ENCODE data around the gene SH3GL3. TPM values are rescaled to one million over a fixed set of nuclear protein-coding genes. Genes with fewer than 3 reads are reported as not detected.

The SH3GL3 gene
- total RNA-seq, 6 experiments from 2014 or later, result not detected

DNA sequence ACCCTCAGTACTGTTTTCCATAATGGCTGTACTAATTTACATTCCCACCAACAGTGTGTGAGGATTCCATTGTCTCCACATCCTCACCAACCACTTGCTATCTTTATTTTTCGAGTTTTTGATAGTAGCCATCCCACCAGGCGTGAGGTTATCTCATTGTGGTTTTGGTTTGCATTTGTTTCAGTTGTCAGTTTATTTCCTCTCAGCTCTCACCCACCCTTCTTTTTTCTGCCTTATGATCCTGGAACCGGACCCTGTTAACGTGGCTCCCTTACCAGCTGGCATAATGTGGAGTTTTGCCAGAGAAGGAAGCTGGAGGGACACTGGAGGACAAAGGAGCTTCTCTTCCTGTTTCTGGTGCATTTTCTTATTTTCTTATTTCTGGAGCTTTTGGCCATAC, 25.1 kb upstream of the SH3GL3 start:
- TF ChIP-seq, protein P1, sequence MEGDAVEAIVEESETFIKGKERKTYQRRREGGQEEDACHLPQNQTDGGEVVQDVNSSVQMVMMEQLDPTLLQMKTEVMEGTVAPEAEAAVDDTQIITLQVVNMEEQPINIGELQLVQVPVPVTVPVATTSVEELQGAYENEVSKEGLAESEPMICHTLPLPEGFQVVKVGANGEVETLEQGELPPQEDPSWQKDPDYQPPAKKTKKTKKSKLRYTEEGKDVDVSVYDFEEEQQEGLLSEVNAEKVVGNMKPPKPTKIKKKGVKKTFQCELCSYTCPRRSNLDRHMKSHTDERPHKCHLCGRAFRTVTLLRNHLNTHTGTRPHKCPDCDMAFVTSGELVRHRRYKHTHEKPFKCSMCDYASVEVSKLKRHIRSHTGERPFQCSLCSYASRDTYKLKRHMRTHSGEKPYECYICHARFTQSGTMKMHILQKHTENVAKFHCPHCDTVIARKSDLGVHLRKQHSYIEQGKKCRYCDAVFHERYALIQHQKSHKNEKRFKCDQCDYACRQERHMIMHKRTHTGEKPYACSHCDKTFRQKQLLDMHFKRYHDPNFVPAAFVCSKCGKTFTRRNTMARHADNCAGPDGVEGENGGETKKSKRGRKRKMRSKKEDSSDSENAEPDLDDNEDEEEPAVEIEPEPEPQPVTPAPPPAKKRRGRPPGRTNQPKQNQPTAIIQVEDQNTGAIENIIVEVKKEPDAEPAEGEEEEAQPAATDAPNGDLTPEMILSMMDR (IDR thresholded peaks at IDR 0.05), result no peak
- H3K4me3 Mint-ChIP-seq, result no peak overlapping the region
- peaks cover 13% of the 10 kb centered on the region for H3K27me3 Mint-ChIP-seq (ENCODE audit: insufficient read depth)
- H3K4me1 Mint-ChIP-seq (ENCODE audit: low read depth), result no peaks in the 10 kb centered on the region
- no peak overlapping the region for H3K27ac Mint-ChIP-seq
- no peaks in the 10 kb centered on the region for H3K36me3 Mint-ChIP-seq (ENCODE audit: low read depth)
- no peak for DNase-seq
- H3K9me3 Mint-ChIP-seq, result no peaks in the 10 kb centered on the region

DNA sequence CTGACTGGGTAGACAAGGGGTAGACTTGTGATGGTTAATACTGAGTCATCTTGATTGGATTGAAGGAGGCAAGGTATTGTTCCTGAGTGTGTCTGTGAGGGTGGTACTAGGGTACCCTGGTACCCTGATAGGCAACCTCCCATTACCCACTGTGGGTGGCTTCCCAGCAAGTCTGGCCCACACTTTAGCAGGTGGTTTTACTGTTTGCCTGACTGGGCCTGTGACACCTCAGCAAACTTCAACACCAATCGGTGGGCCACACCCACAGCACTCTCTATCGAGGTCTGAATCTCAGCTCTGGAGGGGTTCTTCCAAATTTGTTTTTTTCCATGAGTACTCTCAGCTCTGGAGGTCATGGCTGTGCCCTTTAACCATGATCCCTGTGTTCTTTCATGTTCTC, 24.6 kb upstream of the SH3GL3 start:
- no peaks in the 10 kb centered on the region for H3K4me1 Mint-ChIP-seq (ENCODE audit: low read depth)
- H3K36me3 Mint-ChIP-seq (ENCODE audit: low read depth), result no peaks in the 10 kb centered on the region
- H3K9me3 Mint-ChIP-seq, result no peaks in the 10 kb centered on the region
- no peak overlapping the region for H3K27ac Mint-ChIP-seq
- no peak overlapping the region for H3K4me3 Mint-ChIP-seq
- H3K27me3 Mint-ChIP-seq (ENCODE audit: insufficient read depth), result peaks cover 15% of the 10 kb centered on the region
- DNase-seq, result no peak
- TF ChIP-seq, protein P1 (IDR thresholded peaks at IDR 0.05), result no peak

DNA sequence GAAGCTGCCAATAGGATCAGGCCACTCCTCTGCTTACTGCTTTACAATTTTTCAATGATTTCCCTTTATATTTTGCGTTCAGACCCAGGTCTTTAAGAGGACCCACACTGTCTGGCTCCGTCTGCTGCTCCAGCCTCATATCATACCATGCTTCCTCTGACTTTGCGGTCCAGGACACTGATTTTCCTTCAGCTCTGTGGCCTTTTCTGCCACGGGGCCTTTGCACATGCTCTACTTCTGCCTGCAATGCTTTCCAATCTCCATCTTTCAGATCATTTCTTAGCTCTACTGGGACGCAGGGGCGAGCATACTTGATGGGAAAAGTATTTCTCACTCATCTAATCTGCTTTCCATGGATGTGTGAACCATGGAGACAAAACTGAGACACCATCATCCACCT, 23.0 kb upstream of the SH3GL3 start:
- Mint-ChIP-seq H3K27me3 (ENCODE audit: insufficient read depth) (peaks cover 15% of the 10 kb centered on the region), H3K9me3 (no peaks in the 10 kb centered on the region), H3K27ac (no peak overlapping the region), H3K36me3 (ENCODE audit: low read depth) (no peaks in the 10 kb centered on the region), H3K4me3 (no peak overlapping the region), H3K4me1 (ENCODE audit: low read depth) (no peaks in the 10 kb centered on the region)
- DNase-seq, result no peak
- TF ChIP-seq, protein P1 (IDR thresholded peaks at IDR 0.05), result no peak

DNA sequence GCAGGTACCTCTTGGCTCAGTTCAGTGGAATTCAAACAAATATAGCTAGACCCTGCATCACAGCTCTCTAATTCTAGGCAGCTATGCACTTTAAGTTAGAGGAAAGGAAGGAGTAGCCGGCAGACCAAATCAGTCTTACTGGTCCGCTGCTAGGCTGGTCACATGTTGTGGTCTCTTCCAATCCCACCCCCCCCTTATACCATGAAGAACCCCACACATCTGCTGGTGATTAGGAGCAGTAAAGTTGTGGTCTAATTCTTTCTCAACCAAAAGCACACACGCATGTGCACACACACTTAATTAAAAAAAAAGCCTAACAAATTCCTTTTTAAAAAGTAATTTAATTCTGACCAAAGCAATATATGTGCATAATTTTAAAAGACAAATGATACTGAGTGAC, 16.7 kb upstream of the SH3GL3 start:
- no peak for DNase-seq
- Mint-ChIP-seq H3K4me1 (ENCODE audit: low read depth) (no peaks in the 10 kb centered on the region), H3K36me3 (ENCODE audit: low read depth) (no peaks in the 10 kb centered on the region), H3K4me3 (no peak overlapping the region), H3K27me3 (ENCODE audit: insufficient read depth) (peaks cover 17% of the 10 kb centered on the region), H3K9me3 (no peaks in the 10 kb centered on the region), H3K27ac (no peak overlapping the region)
- TF ChIP-seq, protein P1 (IDR thresholded peaks at IDR 0.05), result no peak

DNA sequence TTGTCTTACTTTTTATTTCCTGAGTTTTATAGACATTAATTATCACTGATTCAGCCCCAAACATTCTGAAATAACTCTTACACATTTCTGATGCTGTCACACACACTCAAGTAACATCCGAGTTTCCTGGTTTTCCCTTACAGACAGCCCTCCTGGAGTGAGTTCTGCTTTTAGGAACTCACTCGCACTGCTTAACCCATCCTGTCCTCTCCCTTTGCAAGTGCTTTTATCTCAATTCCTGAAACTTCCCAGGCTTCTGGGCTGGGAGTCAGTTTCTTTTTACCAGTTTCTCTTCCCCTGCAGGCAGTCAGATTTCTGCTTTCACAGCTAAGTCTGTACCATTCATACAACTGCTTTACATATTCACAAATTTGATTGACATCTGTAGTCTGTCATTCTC, 15.6 kb upstream of the SH3GL3 start:
- no peak overlapping the region for H3K4me3 Mint-ChIP-seq
- no peaks in the 10 kb centered on the region for H3K36me3 Mint-ChIP-seq (ENCODE audit: low read depth)
- no peak overlapping the region for H3K27ac Mint-ChIP-seq
- no peaks in the 10 kb centered on the region for H3K9me3 Mint-ChIP-seq
- TF ChIP-seq, protein P1 (IDR thresholded peaks at IDR 0.05), result no peak
- no peaks in the 10 kb centered on the region for H3K4me1 Mint-ChIP-seq (ENCODE audit: low read depth)
- H3K27me3 Mint-ChIP-seq (ENCODE audit: insufficient read depth), result peaks cover 15% of the 10 kb centered on the region
- DNase-seq, result no peak

DNA sequence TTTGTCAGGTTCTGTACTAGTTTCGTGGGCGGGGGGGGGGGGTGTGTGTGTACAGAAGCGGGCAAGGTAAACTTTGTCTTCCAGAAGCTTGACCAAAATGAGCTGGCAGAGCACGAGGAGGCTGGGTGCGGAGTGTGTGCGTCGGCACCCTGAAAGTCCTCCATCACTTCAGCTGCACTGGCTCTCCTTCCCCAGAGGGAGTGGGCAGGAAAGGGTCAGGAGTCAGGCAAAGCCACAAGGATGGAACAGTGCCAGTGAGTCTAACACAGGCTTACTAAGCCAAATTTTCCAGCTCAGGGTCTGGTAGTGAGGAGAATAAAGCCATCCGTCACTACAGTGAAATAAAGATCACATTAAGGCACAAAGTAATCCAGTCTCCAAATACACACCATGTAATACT, 11.9 kb upstream of the SH3GL3 start:
- H3K9me3 Mint-ChIP-seq, result no peaks in the 10 kb centered on the region
- H3K4me1 Mint-ChIP-seq (ENCODE audit: low read depth), result peaks cover 11% of the 10 kb centered on the region
- no peak overlapping the region for H3K27ac Mint-ChIP-seq
- no peaks in the 10 kb centered on the region for H3K36me3 Mint-ChIP-seq (ENCODE audit: low read depth)
- no peak overlapping the region for H3K4me3 Mint-ChIP-seq
- H3K27me3 Mint-ChIP-seq (ENCODE audit: insufficient read depth), result peaks cover 14% of the 10 kb centered on the region
- TF ChIP-seq, protein P1 (IDR thresholded peaks at IDR 0.05), result no peak
- DNase-seq, result no peak

All from HFFc6 (cell line).